Measurements from ENCODE around the gene PPP1R14D. TPM values are rescaled to one million over a fixed set of nuclear protein-coding genes. Genes with fewer than 3 reads are reported as not detected.

Gene PPP1R14D
- total RNA-seq, 2 donors from 2014 or later = not detected

DNA sequence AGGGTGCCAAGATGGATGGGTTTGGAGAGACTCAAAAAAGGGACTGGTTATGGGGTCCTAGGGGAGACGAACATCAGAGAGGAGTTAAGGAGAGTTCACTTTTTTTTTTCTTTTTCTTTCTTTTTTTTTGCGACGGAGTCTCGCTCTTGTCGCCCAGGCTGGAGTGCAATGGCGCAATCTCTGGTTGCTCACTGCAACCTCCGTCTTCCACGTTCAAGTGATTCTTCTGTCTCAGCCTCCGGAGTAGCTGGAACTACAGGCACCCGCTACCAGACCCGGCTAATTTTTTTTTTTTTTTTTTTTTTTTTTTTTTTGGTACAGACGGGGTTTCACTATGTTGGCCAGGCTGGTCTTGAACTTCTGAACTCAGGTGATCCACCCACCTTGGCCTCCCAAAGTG lies 16.5 kb upstream of the PPP1R14D start:
- peak overlapping the region; percentile 80 for H3K4me3 Mint-ChIP-seq
- DNase-seq (ENCODE audit: low spot score) = peak; percentile 5
- H3K9me3 Mint-ChIP-seq = no peaks in the 10 kb centered on the region
- H3K36me3 Mint-ChIP-seq = no peaks in the 10 kb centered on the region
- H3K27me3 Mint-ChIP-seq = peaks cover 7 to 23% of the 10 kb centered on the region in 2 donors
- H3K27ac Mint-ChIP-seq = no peak overlapping the region
- peaks cover 5 to 6% of the 10 kb centered on the region in 2 donors for H3K4me1 Mint-ChIP-seq (ENCODE audit: low read depth in 2 of 2)
- ATAC-seq = no peak

DNA sequence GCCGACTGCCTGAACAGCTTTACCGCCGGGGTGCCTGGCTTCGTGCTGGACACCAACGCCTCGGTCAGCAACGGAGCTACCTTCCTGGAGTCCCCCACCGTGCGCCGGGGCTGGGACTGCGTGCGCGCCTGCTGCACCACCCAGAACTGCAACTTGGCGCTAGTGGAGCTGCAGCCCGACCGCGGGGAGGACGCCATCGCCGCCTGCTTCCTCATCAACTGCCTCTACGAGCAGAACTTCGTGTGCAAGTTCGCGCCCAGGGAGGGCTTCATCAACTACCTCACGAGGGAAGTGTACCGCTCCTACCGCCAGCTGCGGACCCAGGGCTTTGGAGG lies 16.2 kb upstream of the PPP1R14D start:
- peak overlapping the region; percentile 80 for H3K4me3 Mint-ChIP-seq
- peaks cover 5 to 6% of the 10 kb centered on the region in 2 donors for H3K4me1 Mint-ChIP-seq (ENCODE audit: low read depth in 2 of 2)
- no peaks in the 10 kb centered on the region for H3K36me3 Mint-ChIP-seq
- no peaks in the 10 kb centered on the region for H3K9me3 Mint-ChIP-seq
- no peak overlapping the region for H3K27ac Mint-ChIP-seq
- peaks cover 7 to 23% of the 10 kb centered on the region in 2 donors for H3K27me3 Mint-ChIP-seq
- peak; percentile 42 to 43 for ATAC-seq
- DNase-seq (ENCODE audit: low spot score) = no peak

DNA sequence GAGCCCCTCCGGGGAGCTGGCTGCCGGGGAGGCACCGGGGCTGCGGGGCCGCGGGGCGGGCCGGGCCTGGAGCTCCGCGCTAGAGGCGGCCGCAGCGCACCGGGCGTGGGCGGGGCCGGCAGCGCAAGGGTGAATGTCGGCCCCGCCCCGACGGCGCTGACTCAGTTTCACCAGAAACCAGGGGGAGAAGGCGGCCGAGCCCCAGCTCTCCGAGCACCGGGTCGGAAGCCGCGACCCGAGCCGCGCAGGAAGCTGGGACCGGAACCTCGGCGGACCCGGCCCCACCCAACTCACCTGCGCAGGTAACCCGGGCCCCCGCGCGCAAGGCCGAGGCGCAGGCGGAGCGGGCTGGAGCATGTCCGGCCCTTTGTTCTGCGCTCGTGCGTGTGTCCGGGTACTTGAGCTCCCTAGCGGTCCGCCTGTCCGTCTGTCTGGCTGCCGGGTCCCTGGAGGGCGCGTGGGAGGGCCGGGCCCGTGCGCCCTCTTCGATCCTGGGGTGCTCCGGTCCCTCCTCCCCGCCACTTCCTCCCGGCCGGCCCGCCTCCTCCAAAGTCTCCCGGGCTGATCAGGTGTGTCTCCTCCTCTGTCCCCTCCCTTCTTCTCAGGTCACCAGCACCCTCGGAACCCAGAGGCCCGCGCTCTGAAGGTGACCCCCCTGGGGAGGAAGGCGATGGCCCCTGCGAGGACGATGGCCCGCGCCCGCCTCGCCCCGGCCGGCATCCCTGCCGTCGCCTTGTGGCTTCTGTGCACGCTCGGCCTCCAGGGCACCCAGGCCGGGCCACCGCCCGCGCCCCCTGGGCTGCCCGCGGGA lies 15.6 kb upstream of the PPP1R14D start, which contains the start of gene SPINT1:
TSS of gene SPINT1 (plus strand) at position 164 of the 811 bp plus-strand sequence. CDS start at position 671, 507 bp downstream.
- peaks cover 7 to 23% of the 10 kb centered on the region in 2 donors for H3K27me3 Mint-ChIP-seq
- peaks cover 5 to 6% of the 10 kb centered on the region in 2 donors for H3K4me1 Mint-ChIP-seq (ENCODE audit: low read depth in 2 of 2)
- ATAC-seq (peak; percentile 74 to 81), DNase-seq (ENCODE audit: low spot score) (no peak)
- no peak within 1 kb of the TSS for H3K27ac Mint-ChIP-seq
- peak within 1 kb of the TSS; percentile 80 for H3K4me3 Mint-ChIP-seq
- no peaks in the 10 kb centered on the region for H3K36me3 Mint-ChIP-seq
- no peaks in the 10 kb centered on the region for H3K9me3 Mint-ChIP-seq

DNA sequence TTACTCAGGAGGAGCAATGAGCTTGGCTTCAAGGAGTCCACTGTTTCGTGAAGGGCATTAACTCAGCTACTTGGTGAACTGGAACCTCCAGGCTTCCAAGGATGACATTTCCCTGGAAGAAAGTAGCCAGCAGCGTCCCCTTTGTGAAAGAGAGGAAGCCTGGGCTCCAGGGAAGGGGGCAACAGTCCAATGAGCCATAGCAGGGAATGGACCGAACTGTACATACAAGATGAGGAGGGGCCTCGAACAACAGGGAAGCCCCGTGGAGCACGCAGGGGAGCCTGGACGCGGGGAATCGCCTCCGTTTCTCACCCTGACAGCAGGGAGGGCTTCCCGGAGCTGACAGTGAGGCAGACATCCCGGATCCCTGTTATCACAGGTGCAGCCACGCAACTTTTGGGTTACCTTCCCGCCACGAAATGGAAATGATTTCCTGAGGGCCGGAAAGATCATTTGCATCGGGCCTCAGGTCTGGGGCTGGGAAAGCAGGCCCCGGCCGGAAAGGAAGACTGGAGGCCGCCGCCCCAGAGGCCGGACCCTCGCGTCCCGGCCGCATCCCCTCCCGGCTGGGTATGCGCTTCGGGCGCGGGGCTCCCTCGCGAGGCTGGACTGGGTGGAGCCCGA lies 14.9 kb upstream of the PPP1R14D start:
- Mint-ChIP-seq H3K4me3 (peak overlapping the region; percentile 70), H3K27me3 (peaks cover 7 to 23% of the 10 kb centered on the region in 2 donors), H3K36me3 (no peaks in the 10 kb centered on the region), H3K4me1 (ENCODE audit: low read depth in 2 of 2) (peaks cover 5 to 6% of the 10 kb centered on the region in 2 donors), H3K27ac (no peak overlapping the region), H3K9me3 (no peaks in the 10 kb centered on the region)
- ATAC-seq (no peak), DNase-seq (ENCODE audit: low spot score) (no peak)

DNA sequence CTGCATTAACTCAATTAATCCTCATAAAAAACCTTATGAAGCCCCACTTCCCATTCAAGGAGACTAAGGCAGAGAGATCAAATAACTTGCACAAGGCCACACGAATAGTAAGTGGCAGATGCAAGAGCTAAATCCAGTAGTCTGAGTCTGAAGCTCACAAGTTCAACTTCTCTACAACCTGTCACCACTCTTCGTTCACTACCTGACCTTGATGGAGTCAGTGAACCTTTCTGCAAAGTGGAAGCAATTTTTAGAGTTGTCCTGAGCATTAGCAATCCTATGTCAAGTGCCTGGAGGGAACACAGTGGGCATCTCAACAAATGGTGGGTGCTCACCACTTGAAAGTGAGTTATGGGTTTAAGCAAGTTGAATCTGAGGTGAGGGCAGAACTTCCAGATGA lies 13.2 kb upstream of the PPP1R14D start:
- H3K9me3 Mint-ChIP-seq = no peaks in the 10 kb centered on the region
- H3K4me1 Mint-ChIP-seq (ENCODE audit: low read depth in 2 of 2) = peaks cover 5 to 6% of the 10 kb centered on the region in 2 donors
- peaks cover 7 to 19% of the 10 kb centered on the region in 2 donors for H3K27me3 Mint-ChIP-seq
- H3K36me3 Mint-ChIP-seq = no peaks in the 10 kb centered on the region
- DNase-seq (ENCODE audit: low spot score) (no peak), ATAC-seq (no peak)
- H3K27ac Mint-ChIP-seq = no peak overlapping the region
- no peak overlapping the region for H3K4me3 Mint-ChIP-seq

DNA sequence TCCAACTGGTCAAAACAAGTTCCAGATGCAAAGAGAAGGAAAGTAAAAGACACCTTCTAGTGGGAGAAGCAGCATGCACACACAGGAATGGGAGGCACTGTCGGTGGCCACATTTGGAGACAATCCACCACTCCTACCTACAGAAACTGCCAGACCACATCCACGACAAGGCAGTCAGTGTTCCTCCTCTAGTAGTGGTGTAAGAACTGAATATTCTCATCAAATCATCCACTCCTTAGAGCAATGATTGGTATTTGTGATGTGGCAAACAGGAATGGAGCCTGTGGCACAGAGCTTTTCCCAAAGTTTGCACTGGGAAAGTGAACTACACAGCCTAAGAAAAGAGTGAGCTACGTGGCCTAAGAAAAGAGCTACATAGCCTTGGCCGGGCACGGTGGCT lies 10.2 kb upstream of the PPP1R14D start:
- no peaks in the 10 kb centered on the region for H3K36me3 Mint-ChIP-seq
- H3K9me3 Mint-ChIP-seq = no peaks in the 10 kb centered on the region
- DNase-seq (ENCODE audit: low spot score) (peak; percentile 6), ATAC-seq (no peak)
- no peak overlapping the region for H3K27ac Mint-ChIP-seq
- H3K27me3 Mint-ChIP-seq = peaks cover 0 to 10% of the 10 kb centered on the region in 2 donors
- H3K4me3 Mint-ChIP-seq = no peak overlapping the region
- H3K4me1 Mint-ChIP-seq (ENCODE audit: low read depth in 2 of 2) = peaks cover 0 to 2% of the 10 kb centered on the region in 2 donors

DNA sequence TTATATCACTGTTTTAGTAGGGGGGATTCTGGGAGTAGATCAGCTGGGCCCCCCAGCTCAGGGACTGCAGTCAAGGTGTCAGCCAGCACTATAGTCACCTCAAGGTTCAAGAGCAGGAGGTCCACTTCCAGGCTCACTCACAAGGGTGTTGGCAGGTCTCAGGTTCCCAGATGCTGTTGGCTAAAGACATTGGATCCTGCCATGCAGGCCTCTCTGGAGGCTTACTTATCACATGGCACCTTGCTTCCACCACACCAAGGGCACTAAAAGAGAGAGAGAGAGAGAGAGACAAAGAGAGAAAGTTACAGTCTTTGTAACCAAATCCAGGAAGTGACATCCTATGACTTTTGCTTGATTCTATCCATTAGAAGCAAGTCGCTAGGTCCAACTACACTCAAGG lies 7.5 kb upstream of the PPP1R14D start:
- no peaks in the 10 kb centered on the region for H3K36me3 Mint-ChIP-seq
- H3K4me1 Mint-ChIP-seq (ENCODE audit: low read depth in 2 of 2) = no peaks in the 10 kb centered on the region
- no peak overlapping the region for H3K4me3 Mint-ChIP-seq
- ATAC-seq (no peak), DNase-seq (ENCODE audit: low spot score) (no peak)
- H3K9me3 Mint-ChIP-seq = no peaks in the 10 kb centered on the region
- no peaks in the 10 kb centered on the region for H3K27me3 Mint-ChIP-seq
- H3K27ac Mint-ChIP-seq = no peak overlapping the region

DNA sequence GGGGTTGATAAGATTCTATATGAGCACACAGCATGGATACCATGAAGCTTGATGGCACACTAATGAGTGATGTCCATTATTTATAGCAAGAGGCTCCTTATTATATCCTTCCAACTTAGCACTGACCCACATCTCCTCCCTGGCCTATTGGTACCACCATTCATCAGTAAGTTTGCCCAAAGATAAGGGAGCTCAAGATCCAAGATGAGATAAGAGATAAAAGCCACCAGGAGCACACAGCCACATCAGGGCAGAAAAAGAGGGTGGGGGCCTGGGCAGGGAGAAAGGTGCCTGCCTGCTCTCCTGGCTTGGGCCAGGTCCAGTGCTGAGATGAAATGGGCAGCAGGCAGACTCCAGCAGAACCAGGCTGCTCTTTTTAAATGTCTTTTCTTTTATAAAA lies 4.4 kb upstream of the PPP1R14D start:
- no peaks in the 10 kb centered on the region for H3K36me3 Mint-ChIP-seq
- H3K4me1 Mint-ChIP-seq (ENCODE audit: low read depth in 2 of 2) = no peaks in the 10 kb centered on the region
- H3K4me3 Mint-ChIP-seq = no peak overlapping the region
- H3K9me3 Mint-ChIP-seq = no peaks in the 10 kb centered on the region
- peaks cover 0 to 3% of the 10 kb centered on the region in 2 donors for H3K27me3 Mint-ChIP-seq
- no peak overlapping the region for H3K27ac Mint-ChIP-seq
- DNase-seq (ENCODE audit: low spot score) (no peak), ATAC-seq (no peak)

DNA sequence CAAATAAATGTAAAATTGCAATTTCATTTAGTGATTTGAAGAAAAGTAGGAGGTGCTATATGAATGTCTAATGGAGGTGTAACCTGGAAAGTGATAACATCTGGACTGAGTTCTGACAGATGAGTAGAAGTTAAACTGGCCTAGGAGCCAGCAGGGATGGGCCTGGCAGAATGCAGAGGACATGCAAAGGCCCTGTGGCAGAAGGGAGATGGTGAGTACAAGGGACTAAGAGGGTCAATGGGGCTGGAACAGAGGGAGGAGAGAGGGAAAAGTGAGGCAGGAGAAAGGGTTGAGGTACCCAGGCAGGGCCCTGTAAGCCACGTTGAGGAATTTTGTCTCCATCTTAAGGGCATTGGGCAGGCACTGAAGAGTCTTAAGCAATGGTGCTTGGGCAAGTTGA lies 3.4 kb upstream of the PPP1R14D start:
- H3K27ac Mint-ChIP-seq = no peak overlapping the region
- no peak overlapping the region for H3K4me3 Mint-ChIP-seq
- H3K27me3 Mint-ChIP-seq = peaks cover 0 to 5% of the 10 kb centered on the region in 2 donors
- no peaks in the 10 kb centered on the region for H3K36me3 Mint-ChIP-seq
- ATAC-seq = no peak
- no peaks in the 10 kb centered on the region for H3K4me1 Mint-ChIP-seq (ENCODE audit: low read depth in 2 of 2)
- no peaks in the 10 kb centered on the region for H3K9me3 Mint-ChIP-seq
- DNase-seq (ENCODE audit: low spot score) = no peak

DNA sequence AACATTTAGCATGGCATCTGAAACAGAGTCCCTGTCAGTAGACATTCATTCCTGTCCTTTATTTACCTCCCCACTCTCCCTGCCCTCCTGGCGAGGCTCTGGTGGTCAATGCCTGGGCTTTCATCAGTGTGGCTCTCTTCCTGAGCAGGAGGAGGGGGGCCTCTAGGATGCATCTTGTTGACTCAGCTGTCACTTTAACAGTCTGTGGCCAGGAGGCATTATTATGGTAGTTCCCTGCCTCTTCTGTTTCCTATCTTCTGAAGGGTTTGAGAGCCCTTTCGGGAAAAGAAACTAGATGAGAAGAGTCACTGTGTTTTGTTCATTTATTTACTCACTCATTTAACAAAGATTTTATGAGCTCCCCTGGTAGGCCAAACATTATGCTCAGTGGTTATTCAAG lies 2.4 kb upstream of the PPP1R14D start:
- H3K27me3 Mint-ChIP-seq = peaks cover 0 to 5% of the 10 kb centered on the region in 2 donors
- no peaks in the 10 kb centered on the region for H3K36me3 Mint-ChIP-seq
- H3K27ac Mint-ChIP-seq = no peak overlapping the region
- H3K4me3 Mint-ChIP-seq = no peak overlapping the region
- DNase-seq (ENCODE audit: low spot score) (no peak), ATAC-seq (no peak)
- no peaks in the 10 kb centered on the region for H3K9me3 Mint-ChIP-seq
- no peaks in the 10 kb centered on the region for H3K4me1 Mint-ChIP-seq (ENCODE audit: low read depth in 2 of 2)

DNA sequence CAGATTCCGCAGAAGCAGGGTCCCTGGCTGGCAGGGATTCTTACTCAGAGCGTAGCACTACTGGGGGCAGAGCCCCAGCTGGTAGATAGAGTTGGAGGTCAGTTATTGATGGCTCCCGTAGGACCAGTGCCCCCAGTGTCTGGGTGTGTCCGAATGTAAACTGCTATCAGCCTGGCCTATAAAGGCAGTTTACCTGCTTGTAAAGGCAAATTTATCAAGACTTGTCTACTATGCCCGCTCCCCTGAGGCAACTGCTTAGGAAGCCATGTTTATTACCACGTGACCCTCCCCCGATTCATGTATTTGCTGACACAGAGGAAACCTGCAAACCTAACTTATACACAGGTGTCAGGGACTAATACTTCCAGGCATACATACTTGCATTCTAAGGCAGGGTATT lies 607 bp upstream of the PPP1R14D start:
- Mint-ChIP-seq H3K27me3 (peaks cover 0 to 5% of the 10 kb centered on the region in 2 donors), H3K4me3 (no peak overlapping the region), H3K27ac (no peak overlapping the region), H3K36me3 (no peaks in the 10 kb centered on the region), H3K4me1 (ENCODE audit: low read depth in 2 of 2) (no peaks in the 10 kb centered on the region), H3K9me3 (no peaks in the 10 kb centered on the region)
- DNase-seq (ENCODE audit: low spot score) (no peak), ATAC-seq (no peak)

DNA sequence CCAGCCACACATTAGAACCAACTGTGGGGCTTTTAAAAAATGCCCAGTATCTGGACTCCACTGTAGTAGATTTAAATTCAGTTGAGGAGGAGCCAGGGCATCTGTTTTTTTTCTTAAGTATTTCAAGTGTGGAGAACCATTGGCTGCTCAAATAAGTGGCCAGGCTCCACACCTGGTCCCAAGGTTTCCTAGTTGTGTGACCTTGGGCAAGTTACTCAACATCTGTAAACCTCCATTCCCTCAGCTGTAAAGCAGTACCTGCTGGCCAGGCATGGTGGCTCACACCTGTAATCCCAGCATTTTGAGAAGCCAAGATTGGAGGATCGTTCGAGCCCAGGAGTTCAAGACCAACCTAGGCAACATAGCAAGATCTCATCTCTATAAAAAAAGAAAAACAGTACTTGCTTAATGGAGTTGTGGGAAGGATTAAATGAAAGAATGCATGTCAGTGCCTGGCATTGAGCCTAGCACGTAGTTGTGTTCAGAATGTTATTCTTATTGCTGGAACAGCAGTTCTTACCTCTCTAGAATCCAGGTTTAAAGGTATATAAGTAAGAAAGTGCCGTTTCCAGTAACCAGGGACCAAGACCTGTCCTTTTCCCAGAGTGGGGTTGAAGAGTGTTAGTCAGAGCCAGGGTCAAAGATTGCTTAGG lies 2.0 kb downstream of the PPP1R14D start:
- DNase-seq (ENCODE audit: low spot score) (no peak), ATAC-seq (no peak)
- Mint-ChIP-seq H3K27ac (no peak overlapping the region), H3K9me3 (no peaks in the 10 kb centered on the region), H3K4me3 (no peak overlapping the region), H3K36me3 (no peaks in the 10 kb centered on the region), H3K4me1 (ENCODE audit: low read depth in 2 of 2) (no peaks in the 10 kb centered on the region), H3K27me3 (peaks cover 0 to 5% of the 10 kb centered on the region in 2 donors)

DNA sequence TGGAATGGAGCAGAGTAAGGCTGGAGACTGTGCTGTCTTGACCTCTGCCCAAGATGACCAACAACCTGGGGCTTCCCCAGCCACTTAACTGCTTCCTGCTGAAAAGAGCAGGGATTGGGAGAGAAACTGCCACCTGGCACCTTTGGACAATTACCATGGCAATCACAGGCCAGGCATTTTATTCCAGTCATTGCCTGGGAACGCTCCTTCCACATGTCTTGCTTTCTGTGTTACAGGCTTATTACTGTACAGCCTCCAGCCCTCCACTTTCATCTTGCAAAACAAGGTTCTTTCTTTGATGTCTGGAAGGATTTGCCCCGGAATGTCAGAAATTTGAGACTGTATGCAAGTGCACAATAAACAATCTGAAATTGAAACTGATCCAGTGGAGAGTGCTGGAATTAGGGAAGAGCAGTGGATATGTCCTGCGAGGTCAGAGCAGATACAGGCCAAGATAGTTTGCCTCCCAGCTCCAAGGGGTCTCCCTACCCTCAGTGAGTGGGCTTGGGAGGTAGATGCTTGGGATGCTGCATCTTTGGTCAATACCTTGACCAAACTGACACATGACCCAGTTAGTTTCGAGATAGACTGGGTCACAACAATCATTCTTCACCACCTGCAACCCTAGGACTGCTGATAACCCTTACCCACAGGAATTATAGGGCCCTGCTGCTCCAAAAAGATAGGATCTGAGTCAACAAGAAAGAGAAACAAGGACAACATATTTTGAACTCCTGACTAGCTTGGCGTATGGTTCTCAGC lies 2.7 kb downstream of the PPP1R14D start:
- H3K27ac Mint-ChIP-seq = no peak overlapping the region
- H3K4me1 Mint-ChIP-seq (ENCODE audit: low read depth in 2 of 2) = no peaks in the 10 kb centered on the region
- H3K27me3 Mint-ChIP-seq = peaks cover 0 to 5% of the 10 kb centered on the region in 2 donors

More for the DNA sequence above, 2.7 kb downstream of the PPP1R14D start:
- H3K9me3 Mint-ChIP-seq = no peaks in the 10 kb centered on the region
- ATAC-seq (no peak), DNase-seq (ENCODE audit: low spot score) (no peak)
- no peaks in the 10 kb centered on the region for H3K36me3 Mint-ChIP-seq
- no peak overlapping the region for H3K4me3 Mint-ChIP-seq

All from natural killer cell treated with Interleukin-12 subunit alpha and Interleukin-12 subunit beta and Interleukin-15 and Interleukin-18, amount 100 ng/mL, for 72 hours (primary cell).